Activated CD4-positive, alpha-beta T cell treated with anti-CD3 and anti-CD28 coated beads, Interleukin-2, amount 50 U/mL, for 1 hour (primary cell): ENCODE results near the gene CLDN22.

Source experiments
- DNase-seq: peaks from one replicate; pipeline ENCODE4 v3.0.0-alpha.2; 2020

Gene CLDN22

DNA sequence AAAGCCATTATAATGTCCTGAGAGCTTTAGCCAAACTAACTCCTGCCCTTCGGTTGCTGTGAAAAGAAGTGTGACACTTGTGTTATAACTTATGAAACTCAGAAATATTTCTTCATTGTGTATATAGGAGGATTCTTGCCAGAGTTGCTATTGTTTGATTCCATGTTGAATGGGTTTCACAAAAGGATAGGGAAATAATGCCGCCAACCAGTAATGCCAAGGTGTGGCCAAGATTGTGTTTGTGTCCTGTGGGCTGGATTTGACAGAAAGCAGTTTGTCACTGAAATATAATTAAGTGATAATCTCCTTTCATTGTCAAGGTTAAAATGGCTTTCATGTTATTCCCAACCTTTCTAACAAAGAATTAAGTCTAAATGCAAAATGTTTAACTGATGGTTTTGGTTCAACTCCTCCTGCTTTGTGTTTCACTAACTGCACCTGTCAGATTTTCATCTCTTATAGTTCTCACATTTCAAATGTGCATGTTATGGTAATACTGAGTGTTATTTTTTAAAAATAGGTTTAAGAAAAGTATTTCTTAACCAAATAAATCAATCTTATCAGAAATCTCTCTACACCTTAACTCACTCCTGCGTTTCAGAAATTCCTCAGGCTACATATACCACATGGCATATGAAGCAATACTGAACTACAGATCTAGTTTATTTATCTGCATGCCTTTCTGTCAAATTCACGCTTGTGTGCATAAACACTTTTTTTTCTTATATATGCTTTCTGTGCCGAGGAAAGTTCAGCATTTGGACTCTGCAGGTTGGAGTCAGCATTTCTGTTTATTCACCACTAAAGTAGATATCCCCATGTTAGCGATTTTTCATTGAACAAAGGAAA is at the start of gene CLDN22:
Gene CLDN22, minus strand, starts transcription at position 66 of the 849 bp plus-strand sequence. Its CDS starts 58 bp downstream, at position 8.
- no peak for DNase-seq

DNA sequence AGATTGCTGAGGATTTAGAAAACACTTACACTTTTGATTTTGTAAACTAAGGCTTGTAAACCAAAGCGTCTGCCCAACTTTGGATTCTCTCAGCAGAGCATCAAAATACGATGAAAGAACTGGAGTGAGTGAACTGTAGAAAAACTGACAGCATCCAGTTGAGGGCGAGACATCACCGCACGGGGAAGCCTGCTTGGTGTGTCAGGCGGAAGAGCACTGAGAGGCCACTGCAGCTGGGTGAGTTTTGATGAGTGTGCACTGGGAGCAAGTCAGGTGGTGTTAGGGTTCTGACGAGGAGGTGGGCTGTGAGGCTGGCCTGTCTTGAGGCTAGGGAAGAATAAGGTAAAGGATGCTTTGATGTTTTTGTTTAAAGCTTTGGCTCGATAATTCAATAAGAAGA is 49.0 kb upstream of the CLDN22 start:
- no peak for DNase-seq

DNA sequence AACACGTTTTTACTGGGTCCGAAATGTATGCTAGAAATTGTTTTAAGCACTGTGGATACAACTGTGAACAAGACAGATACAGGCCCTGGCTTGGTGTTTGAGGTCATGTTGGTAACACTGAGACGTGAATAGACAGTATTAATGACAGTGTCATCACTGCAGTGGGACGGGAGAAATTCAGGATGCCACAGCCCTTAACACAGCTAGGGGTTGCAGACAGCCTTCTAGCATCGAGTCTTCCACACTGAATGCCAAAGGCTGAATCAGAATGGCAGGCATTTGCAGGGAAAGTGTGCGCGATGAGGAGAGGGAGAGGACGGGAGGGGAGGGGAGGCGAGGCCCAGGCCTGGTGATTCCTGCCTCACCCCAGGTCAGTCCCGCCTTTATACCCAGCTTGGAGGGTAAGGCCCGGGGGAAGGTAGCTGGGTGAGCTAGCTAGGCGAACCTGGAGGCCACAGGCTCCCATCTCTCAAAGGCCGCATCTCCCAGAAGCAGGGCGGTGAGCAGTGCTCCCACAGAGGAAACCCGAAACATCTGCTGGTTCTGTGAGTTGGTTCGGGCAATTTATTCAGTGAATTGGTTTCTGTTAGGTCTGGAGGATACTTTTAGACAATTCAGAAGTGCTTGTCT is 46.2 kb upstream of the CLDN22 start:
- no peak for DNase-seq

DNA sequence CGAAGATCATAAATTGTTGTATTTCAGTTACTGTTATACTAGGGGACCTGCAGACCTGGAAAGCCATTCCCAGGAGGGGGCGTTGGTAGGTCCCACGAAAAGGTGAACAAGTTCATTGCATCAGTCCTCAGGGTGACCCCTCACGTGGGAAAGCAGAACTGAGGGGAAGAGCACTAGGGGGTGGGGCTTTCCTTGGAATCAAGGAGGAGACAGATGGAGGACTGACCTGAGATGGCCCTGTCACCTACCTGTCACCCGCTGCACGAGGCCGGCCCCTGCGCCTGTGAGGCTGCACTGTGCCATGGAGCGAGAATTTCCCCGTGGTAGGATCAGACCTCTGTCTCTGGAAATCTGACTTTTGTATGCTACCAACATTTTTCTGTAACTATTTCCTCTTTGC is 43.9 kb upstream of the CLDN22 start:
- no peak for DNase-seq

DNA sequence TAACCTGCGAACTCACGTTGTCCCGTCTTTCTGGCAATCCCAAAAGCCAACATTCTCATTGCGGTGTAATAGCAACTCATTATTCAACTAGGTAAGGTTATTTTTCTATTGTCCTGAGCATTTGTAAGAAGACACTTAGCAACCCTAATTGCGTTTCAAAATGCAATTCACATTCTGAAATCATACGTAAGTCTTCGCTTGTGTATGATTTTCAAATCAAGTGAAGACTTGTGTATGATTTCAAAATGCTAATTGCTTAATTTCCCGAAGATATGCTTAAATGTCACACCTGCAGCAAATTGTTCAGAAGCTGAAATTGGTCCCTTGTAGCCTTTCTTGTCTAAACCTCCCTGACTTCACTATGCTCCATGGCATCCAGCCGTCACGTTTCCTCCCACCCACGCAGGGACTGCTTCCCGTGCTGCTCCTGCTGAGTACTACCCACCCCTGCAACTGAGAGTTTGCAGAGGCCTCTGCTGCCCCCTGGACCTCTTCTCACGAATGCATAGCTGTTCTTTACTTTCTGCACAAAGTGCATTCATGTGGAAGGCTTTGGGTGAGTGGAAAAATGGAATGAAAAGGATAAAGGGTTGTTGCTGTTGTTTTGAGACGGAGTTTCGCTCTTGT is 43.0 kb upstream of the CLDN22 start:
- no peak for DNase-seq

DNA sequence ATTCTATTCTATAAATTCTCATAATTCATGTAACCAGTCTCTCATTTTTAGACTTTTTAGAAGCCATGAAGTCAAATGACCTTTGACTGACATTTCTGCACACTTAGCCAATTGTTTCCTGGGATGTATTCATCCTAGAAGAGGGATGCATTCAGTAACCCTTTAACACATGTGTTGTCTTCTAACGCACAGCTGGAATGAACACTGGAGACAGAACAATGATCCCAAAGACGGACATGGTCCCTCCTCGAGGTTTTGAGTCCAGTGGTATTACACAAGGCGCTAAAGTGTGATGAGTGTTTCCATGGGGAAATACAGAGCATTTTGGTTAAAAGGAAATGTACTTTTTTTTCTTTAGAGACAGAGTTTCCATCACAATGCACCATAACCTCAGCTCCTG is 42.0 kb upstream of the CLDN22 start:
- no peak for DNase-seq

DNA sequence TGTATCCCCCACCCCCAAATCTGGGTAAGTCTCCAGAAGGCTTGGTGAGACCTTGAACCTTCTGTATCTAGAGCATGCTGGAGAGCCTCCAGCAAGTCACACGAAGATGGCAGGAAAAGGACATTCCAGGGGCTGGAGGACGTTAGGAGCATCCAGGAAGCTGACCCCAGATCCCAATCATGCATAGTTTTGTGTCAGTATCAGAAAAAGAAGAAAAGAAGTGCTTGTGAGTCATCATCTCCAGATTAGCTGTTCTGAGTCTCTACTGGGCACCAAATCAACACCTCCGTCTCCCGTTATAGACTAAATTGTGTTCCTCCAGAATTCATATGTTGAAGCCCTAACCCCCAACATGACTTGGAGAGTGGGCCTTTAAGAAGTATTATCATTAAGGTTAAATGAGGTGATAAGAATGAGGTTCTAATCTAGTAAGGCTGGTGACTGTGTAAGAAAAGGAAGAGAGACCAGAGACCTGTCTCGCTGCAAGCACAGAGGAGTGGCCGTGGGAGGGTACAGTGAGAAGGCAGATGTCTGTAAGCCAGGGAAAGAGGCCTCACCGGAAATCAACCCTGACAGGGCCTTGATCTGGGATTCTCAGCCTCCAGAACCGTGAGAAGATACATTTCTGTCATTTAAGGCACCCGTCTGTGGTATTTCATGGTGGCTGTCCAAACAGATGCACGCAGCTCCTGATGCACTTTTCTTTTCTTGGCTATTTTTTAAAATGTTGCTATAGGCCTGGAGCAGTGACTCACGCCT is 40.3 kb upstream of the CLDN22 start:
- no peak for DNase-seq

DNA sequence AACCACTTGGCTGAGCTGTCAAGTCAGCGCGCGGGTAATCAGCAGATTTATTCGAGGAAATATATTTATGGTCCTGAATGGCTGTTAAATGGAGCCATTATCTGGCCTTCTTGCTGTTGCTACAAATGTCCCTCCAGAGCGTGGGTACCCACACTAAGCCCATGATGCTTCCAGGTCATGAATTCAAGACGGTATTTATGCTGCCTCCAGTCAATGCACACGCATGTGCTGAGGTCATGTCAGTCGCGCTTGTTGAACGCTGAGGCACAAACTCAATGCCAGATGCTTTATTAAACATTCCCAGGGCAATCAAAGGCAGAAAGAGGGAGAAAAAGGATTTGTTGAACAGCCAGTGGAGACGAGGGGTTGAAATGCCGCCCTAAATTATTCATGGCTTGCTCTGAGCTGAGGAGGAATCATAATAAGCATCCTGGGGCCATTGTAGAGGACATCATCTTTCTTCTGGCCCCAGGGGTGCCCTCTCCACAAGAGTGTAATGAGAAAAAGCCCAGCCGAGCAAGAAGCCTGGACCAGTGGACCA is 38.2 kb upstream of the CLDN22 start:
- no peak for DNase-seq

DNA sequence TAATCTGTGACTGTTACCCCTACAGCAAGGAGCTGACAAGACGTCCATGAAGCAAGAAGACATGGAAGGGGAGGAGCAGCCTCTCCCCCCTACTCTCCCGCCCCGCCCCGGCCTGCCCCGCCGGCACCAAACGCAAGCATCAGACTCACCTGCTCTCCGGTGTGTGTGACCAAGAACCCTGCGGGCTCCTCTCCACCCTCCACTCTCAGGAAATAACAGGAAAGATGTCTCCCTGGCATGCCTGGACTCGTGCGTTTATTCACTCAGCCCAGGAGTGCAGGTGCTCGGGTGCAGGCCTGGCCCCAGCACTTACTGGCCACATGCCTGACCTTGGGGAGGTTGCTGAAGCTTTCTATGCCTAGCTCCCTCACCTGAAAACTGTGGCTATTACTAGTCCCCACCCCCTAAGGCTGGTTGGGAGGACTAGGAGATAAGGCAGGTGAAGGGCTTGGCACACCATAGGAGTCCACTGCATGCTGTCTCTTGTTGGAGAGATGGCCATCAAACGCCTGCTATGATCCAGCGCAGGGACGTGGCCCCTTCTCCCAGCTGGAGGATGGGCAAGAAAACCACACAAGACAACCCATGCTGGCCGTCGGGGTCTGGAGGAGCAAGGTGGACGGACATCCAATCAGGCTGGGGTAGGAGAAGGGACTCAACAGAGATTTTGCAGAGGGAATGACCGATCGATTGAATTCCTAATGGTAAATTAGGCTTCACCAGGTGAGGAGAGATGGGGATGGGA is 37.0 kb upstream of the CLDN22 start:
- DNase-seq = no peak

DNA sequence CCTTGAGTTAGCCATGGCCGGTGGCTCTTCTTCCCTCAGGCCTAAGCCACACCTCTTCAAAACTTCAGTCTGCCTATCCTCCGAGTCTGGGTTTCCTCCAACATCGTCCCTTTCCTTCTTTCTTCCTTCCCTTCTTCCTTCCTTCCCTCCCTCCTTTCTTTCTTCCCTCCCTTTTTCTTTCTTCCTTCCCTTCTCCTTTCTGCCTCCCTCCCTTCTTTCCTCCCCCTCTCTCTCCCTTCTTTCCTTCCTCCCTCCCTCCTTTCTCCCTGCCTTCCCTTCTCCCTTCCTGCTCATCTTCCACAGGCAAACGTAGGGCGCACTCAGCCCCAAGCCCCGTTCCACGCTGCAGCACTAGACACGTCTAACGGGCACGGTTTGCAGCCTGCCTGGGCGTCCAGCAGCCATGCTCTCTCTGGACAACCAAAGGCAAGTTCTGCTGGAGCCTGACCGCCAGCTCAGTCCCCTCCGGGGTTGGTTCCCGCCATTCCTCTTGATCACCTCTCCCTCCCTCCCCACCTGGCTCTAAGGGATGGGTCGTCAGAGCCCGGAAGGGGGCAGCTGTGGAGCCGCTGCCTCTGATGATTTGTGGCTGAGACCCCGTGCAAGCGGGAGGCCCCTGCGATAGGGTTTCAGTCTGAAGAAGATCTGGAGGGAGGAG is 36.2 kb upstream of the CLDN22 start:
- no peak for DNase-seq

DNA sequence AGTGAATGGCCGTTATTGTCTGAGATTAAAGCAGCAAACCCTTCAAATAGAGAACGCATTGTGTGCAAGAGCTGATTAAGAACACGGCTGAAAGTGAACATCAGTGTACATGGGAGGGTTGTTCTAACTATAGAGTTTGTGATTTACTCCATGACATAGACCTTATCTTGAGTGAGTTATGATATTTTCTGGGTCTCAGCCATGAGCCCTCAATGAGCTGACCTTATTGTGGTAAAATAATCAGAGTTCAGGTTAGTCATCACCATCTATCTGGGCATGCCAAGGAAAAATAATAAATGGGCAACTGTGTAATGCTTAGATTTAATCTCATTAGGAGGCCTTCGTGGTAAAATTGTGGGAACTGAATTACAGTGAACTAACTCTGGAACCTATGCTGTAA is 35.3 kb upstream of the CLDN22 start:
- DNase-seq = no peak

DNA sequence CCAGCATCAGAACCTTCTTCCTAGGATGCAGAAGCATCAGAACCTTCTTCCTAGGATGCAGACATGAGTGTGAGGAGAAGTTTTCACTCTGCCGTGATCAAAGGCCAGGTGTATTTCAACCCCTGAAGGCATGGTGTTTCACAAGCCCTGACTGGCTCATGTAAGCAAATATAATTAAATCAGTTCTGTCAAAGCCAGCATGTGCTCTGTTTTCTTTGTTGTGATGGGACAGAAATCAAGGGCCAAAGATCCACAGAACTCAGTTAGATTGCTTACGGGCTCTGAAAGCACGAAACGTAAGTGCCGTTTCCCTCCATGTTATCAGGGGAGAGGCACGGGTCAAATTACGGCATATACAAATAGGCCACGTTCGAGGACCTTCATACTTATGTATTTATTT is 34.1 kb upstream of the CLDN22 start:
- DNase-seq = no peak

DNA sequence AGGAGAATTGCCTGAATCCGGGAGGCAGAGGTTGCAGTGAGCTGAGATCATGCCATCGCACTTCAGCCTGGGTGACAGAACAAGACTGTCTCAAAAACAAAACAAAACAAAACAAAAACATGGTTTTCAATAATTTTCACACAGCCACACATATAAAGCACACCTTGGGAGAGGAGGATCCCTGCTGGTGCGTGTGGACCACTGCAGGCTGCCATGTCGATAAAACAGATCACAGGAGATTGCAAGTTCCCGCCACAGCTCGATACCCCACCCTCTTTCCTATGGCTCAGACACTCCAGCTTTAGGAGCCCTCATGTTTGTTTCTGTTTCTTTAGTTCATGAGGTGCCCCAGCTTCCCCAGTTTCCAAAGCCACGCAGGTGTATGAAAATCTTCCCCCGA is 33.5 kb upstream of the CLDN22 start:
- no peak for DNase-seq

DNA sequence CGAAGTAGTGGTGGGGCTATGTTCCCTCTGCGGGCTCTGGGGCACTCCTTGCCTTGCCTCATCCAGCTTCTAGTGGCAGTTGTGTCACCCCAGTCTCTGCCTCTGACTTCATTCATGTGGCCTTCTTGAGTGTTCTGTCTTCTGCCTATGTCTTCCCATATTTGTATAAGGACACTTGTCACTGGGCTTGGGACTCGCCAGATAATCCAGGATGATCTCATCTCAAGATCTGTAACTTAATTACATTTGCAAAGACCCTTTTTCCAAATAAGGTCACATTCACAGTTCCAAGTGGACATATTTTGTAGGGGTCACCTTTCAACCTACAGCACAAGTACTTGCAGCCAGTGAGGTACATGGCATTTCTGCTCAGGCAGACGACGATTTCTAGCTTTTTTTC is 32.5 kb upstream of the CLDN22 start:
- DNase-seq = no peak

DNA sequence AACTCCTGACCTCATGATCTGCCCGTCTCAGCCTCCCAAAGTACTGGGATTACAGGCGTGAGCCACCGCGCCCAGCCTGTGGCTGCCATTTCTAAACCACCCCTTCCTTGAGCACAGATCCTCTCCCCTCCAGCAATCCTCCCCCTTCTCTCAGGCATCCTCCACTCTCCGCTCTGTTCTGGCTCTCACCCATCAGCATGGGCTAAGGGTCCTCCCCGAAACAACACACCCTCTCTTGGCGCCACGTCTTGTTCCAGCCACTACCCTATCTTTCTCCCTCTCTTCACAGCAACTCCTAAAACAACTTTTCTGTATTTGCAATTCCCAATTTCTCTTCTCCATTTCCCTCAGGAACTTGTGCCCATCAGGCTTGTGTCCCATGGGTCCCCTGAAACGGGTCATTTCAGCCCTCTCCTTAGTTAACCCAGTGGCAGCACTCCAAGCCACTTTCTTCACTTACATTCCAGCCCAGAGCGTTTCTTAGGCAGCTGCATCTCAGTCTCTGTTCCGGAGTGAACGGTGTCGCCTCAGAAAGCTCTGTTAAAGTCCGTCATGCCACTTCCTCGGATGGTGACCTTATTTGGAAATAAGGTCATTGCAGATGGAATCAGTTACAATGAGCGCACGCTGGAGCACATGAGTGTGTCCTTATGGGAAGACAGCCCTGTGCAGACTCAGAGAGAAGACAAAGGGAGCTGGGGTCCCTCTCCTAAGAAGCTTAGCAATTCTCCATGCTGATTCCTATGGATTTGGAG is 30.4 kb upstream of the CLDN22 start:
- no peak for DNase-seq

DNA sequence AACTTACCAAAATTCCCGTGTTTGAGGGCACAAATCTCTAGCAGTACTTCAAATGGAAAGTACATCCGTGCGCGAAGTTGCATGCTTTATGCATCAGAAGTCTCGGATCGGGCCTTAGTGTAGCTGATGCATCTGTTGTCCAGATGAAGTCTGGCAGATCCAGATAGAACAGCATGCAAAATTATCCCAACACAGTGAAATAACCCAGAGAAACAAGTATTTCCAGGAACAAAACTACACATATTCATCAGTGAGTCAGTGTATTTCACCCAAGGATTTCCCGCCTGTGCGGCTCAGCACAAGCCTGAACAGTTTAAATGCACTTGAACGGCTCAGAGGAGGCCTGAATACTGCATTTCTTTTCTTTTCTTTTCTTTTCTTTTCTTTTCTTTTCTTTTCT is 29.6 kb upstream of the CLDN22 start:
- DNase-seq = no peak

DNA sequence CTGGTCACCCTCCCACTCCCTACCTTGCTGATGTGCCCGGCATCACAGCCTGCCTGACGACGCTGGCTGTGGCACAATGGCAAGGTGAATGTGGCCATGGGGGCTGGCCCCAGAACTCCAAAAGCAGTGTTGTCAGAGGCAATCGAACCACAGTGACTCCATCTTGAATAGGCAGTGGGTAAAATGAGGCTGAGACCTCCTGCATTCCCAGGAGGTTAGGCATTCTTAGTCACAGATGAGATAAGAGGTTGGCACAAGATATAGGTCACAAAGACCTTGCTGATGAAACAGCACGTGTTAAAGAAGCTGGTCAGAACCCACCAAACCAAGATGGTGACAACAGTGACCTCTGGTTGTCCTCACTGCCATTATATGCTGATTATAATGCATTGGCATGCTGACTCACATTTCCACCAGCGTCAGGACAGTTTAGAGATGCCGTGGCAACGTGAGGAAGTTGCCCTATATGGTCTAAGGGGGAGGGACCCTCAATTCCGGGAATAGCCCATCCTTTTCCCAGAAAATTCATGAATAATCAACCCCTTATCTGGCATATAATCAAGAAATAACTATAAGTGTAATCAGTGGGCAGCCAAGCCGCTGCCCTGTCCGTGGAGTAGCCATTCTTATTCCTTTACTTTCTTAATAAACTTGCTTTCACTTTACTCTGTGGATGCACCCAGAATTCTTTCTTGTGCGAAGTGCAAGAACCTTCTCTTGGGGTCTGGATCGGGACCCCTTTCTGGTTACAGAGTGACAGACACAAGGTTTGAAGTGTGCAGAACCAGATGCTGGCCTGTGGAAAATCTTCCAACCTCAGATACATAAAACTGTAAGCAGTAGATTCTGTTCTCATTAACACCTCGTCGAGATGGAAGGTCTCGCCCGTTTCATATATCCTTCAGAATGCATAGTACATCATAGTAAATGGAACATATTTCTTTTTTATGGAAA is 28.9 kb upstream of the CLDN22 start:
- DNase-seq = no peak

DNA sequence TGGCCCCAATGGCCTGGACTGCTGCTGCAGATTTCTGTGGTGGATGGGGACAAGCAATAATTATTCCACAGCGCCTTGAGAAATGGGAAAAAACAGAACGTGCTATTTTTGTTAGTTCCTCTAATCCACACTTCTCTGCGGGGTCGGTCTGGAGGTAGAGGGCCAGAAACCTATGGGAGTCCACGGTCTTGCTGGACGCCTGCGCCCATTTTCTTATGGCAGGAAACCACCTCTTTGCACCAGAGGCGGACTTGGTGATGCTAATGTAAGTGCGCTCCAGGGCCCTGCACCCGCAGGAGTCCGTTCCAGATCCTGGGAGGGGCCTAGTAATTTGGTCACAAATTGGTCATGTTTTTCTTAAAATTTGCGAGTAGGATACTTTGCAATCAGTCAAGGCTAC is 28.1 kb upstream of the CLDN22 start:
- DNase-seq = no peak

DNA sequence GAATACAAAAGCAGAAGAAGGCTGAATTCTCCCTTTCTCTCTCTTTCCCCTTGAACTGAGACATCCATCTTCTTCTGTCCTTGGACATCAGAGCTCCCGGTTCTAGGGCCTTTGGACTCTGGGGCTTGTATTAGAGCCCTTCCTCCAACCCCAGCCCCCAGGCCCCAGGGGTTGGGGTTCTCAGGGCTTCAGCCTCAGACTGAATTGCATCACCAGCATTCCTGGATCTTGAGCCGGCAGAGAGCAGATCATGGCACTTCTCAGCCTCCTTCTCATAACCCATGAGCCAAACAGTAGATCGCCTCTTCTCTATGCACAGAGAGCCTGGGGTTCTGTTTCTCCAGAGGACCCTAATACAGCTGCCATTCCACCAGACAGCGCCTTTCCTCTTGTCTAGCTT is 27.5 kb upstream of the CLDN22 start:
- no peak for DNase-seq

DNA sequence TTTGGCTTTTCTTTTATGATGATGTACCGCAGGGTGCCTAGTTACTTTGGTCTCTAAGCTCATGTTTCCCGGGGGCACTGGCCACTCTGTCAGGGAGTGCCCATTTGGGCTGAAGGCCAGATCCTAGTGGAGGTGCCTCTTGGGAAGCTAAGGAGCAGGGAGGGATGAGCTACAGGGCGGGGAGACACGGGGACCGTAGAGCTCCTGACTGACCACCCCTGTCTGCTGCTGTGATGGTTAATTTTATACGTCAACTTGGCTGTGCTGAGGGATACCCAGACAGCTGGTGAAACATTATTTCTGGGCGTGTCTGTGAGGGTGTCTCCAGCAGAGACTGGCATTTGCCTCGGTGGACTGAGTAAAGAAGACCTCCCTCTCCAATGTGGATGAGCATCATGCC is 27.1 kb upstream of the CLDN22 start:
- DNase-seq = no peak
